A673 (cell line): ENCODE data around the gene PTK6.

Source experiments
- EZH2 ChIP-seq: fragments of 200-600 bp; sonication (generic); IDR thresholded peaks from 2 replicates; pipeline ENCODE4 v1.6.1; 2017; ENCODE audit warnings: borderline replicate concordance, low read depth, mild to moderate bottlenecking, mixed read lengths, antibody characterized with exemption, low read length; ENCODE audit not compliant: poor library complexity, severe bottlenecking
- TF ChIP-seq, protein P1 (sequence below): fragments of 300-800, 200-600 bp; sonication (generic); conservative IDR thresholded peaks from 2 replicates; pipeline ENCODE4 v1.5.1; 2017; ENCODE audit warnings: low read depth, mild to moderate bottlenecking, antibody characterized with exemption, low read length, moderate library complexity, mixed read lengths

DNA sequence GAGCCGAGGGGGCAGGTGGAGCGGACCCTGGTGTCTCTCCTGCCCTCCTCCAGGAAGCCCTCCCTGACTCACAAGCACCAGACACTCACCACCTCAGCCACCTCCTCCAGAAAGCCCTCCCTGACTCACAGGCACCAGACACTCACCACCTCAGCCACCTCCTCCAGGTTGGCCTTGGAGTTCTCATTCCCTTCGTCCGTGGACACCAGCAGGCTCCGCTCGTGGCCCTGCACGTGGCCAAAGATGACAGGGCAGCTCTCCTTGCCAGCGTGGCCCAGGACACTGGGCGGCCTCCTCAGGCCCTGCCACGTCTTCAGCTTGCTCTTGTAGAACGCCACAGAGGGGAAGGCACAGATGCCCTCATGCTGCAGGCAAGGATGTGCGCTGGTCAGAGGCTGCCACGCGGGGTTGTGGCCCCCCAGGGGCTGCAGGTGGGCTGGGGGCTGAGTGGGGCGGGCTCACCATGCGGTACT, 23.2 kb upstream of the PTK6 start:
- TF ChIP-seq, protein P1, sequence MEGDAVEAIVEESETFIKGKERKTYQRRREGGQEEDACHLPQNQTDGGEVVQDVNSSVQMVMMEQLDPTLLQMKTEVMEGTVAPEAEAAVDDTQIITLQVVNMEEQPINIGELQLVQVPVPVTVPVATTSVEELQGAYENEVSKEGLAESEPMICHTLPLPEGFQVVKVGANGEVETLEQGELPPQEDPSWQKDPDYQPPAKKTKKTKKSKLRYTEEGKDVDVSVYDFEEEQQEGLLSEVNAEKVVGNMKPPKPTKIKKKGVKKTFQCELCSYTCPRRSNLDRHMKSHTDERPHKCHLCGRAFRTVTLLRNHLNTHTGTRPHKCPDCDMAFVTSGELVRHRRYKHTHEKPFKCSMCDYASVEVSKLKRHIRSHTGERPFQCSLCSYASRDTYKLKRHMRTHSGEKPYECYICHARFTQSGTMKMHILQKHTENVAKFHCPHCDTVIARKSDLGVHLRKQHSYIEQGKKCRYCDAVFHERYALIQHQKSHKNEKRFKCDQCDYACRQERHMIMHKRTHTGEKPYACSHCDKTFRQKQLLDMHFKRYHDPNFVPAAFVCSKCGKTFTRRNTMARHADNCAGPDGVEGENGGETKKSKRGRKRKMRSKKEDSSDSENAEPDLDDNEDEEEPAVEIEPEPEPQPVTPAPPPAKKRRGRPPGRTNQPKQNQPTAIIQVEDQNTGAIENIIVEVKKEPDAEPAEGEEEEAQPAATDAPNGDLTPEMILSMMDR, result no peak
- TF ChIP-seq EZH2, result no peak
